GM18519 (cell line): ENCODE data around the gene PTPRN2.
"Not testable (repeated sequence)": the region's sequence is repeated elsewhere in the genome, so short reads cannot be mapped to it uniquely, and the experiment has no call there.

Source experiments
- ATAC-seq: cut with Tn5 transposase; IDR thresholded peaks from one replicate; pipeline ENCODE4 v1.9.1; 2021; ENCODE audit warnings: mild to moderate bottlenecking, moderate library complexity; ENCODE audit not compliant: unreplicated experiment, low FRiP score

The PTPRN2 gene

GRCh38 chr7:158587162-158588084, at the start of gene PTPRN2:
Gene PTPRN2 (minus strand): TSS chr7:158587823.
- no peak for ATAC-seq

GRCh38 chr7:158633055-158633956, 45.7 kb upstream of the PTPRN2 start:
- ATAC-seq, result peak; percentile 58

GRCh38 chr7:158631574-158632195, 44.1 kb upstream of the PTPRN2 start:
- ATAC-seq, result no peak

- not testable (repeated sequence) for ATAC-seq
Measured at GRCh38 chr7:158626289-158626688, 38.7 kb upstream of the PTPRN2 start.

- no peak for ATAC-seq
Measured at GRCh38 chr7:158623241-158623640, 35.6 kb upstream of the PTPRN2 start.

- ATAC-seq, result no peak
Measured at GRCh38 chr7:158620839-158621441, 33.3 kb upstream of the PTPRN2 start.

- ATAC-seq, result no peak
Measured at GRCh38 chr7:158620418-158620817, 32.8 kb upstream of the PTPRN2 start.

GRCh38 chr7:158618745-158619140, 31.1 kb upstream of the PTPRN2 start:
- no peak for ATAC-seq

- no peak for ATAC-seq
Measured at GRCh38 chr7:158617737-158618128, 30.1 kb upstream of the PTPRN2 start.

GRCh38 chr7:158616050-158616449, 28.4 kb upstream of the PTPRN2 start:
- no peak for ATAC-seq

GRCh38 chr7:158614700-158615099, 27.1 kb upstream of the PTPRN2 start:
- ATAC-seq, result no peak

- ATAC-seq, result peak; percentile 82
Measured at GRCh38 chr7:158613481-158613880, 25.9 kb upstream of the PTPRN2 start.

GRCh38 chr7:158612546-158612945, 24.9 kb upstream of the PTPRN2 start:
- ATAC-seq, result no peak

GRCh38 chr7:158611541-158611940, 23.9 kb upstream of the PTPRN2 start:
- no peak for ATAC-seq

- ATAC-seq, result no peak
Measured at GRCh38 chr7:158609313-158609974, 21.8 kb upstream of the PTPRN2 start.

- ATAC-seq, result no peak
Measured at GRCh38 chr7:158607563-158607962, 19.9 kb upstream of the PTPRN2 start.

- no peak for ATAC-seq
Measured at GRCh38 chr7:158606671-158607424, 19.2 kb upstream of the PTPRN2 start.

- no peak for ATAC-seq
Measured at GRCh38 chr7:158606129-158606528, 18.5 kb upstream of the PTPRN2 start.
